ENCODE results near the gene MMEL1. TPM values are rescaled to one million over a fixed set of nuclear protein-coding genes. Genes with fewer than 3 reads are reported as not detected.

The MMEL1 gene
- total and polyA plus RNA-seq, 2 of the 13 experiments (the other 11 are each of a cell fraction or from before 2014, with no cell fraction given): 0.48 TPM; not detected in 1

DNA sequence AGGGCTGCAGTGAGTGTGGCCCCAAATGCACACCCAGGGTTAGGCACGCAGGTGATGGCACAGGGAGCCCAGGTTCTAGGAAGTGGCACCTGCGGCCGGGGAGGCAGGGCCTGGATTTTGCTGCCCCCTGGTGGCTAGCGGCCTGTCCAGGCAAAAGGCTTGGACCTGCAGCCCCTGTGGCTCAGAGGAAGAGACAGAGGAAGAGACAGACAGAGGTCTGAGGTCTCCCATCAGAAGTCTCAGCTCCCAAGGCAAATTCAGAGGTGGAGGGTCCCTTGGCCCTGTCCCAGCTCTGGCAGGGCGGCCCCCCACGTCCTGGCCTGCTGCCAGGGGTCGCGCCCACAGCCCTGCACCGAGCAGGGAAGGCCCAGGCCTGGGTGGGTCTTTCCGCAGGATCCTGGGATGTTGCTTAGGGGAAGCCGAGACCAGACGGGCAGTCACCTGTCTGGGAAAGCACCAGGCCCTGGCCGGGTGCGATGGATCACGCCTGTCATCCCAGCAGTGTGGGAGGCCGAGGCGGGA lies 84.7 kb downstream of the MMEL1 start (continued):
- TF ChIP-seq, protein P1, sequence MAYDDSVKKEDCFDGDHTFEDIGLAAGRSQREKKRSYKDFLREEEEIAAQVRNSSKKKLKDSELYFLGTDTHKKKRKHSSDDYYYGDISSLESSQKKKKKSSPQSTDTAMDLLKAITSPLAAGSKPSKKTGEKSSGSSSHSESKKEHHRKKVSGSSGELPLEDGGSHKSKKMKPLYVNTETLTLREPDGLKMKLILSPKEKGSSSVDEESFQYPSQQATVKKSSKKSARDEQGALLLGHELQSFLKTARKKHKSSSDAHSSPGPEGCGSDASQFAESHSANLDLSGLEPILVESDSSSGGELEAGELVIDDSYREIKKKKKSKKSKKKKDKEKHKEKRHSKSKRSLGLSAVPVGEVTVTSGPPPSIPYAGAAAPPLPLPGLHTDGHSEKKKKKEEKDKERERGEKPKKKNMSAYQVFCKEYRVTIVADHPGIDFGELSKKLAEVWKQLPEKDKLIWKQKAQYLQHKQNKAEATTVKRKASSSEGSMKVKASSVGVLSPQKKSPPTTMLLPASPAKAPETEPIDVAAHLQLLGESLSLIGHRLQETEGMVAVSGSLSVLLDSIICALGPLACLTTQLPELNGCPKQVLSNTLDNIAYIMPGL (CRISPR knock-in tag; IDR thresholded peaks at IDR 0.05; ENCODE audit: borderline replicate concordance in 1 of 2, low read depth in 1 of 2): peak; percentile 59 to 66; a peak in 3 of 4 replicates
- TF ChIP-seq SSRP1 (CRISPR knock-in tag; IDR thresholded peaks at IDR 0.05) (peak; percentile 59; the same call in 1 of the 2 replicates), GTF2F1 (IDR thresholded peaks at IDR 0.05; ENCODE audit: low read length) (no peak), KMT2B (CRISPR knock-in tag; IDR thresholded peaks at IDR 0.05) (no peak), THAP11 (CRISPR knock-in tag; IDR thresholded peaks at IDR 0.05) (0 out of 2 replicates have a peak, but pooled peaks have one; percentile 12), KLF12 (CRISPR knock-in tag; IDR thresholded peaks at IDR 0.05; ENCODE audit: borderline replicate concordance) (no peak), AGO1 (IDR thresholded peaks at IDR 0.05; ENCODE audit: low read depth, low read length, poor library complexity, severe bottlenecking) (no peak), ZNF816 (CRISPR knock-in tag; IDR thresholded peaks at IDR 0.05; ENCODE audit: borderline replicate concordance) (no peak), MED8 (CRISPR knock-in tag; IDR thresholded peaks at IDR 0.05; ENCODE audit: insufficient replicate concordance) (peak; percentile 15), ZNF644 (CRISPR knock-in tag; IDR thresholded peaks at IDR 0.05; ENCODE audit: low read depth) (no peak), CHD4 (IDR thresholded peaks at IDR 0.05; ENCODE audit: borderline replicate concordance, low read length) (no peak), TCF7L2 (IDR thresholded peaks at IDR 0.05; ENCODE audit: low read depth, low read length) (no peak), ZBTB38 (CRISPR knock-in tag; IDR thresholded peaks at IDR 0.05) (no peak), ZNF781 (CRISPR knock-in tag; IDR thresholded peaks at IDR 0.05; ENCODE audit: borderline replicate concordance, not compliant biosample characterization) (no peak), ZNF7 (CRISPR knock-in tag; IDR thresholded peaks at IDR 0.05) (no peak)
- TF ChIP-seq, protein P2, sequence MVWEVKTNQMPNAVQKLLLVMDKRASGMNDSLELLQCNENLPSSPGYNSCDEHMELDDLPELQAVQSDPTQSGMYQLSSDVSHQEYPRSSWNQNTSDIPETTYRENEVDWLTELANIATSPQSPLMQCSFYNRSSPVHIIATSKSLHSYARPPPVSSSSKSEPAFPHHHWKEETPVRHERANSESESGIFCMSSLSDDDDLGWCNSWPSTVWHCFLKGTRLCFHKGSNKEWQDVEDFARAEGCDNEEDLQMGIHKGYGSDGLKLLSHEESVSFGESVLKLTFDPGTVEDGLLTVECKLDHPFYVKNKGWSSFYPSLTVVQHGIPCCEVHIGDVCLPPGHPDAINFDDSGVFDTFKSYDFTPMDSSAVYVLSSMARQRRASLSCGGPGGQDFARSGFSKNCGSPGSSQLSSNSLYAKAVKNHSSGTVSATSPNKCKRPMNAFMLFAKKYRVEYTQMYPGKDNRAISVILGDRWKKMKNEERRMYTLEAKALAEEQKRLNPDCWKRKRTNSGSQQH (CRISPR knock-in tag; IDR thresholded peaks at IDR 0.05; ENCODE audit: low read depth): peak; percentile 60; the same call in 1 of the 2 replicates
- TF ChIP-seq, protein P3, sequence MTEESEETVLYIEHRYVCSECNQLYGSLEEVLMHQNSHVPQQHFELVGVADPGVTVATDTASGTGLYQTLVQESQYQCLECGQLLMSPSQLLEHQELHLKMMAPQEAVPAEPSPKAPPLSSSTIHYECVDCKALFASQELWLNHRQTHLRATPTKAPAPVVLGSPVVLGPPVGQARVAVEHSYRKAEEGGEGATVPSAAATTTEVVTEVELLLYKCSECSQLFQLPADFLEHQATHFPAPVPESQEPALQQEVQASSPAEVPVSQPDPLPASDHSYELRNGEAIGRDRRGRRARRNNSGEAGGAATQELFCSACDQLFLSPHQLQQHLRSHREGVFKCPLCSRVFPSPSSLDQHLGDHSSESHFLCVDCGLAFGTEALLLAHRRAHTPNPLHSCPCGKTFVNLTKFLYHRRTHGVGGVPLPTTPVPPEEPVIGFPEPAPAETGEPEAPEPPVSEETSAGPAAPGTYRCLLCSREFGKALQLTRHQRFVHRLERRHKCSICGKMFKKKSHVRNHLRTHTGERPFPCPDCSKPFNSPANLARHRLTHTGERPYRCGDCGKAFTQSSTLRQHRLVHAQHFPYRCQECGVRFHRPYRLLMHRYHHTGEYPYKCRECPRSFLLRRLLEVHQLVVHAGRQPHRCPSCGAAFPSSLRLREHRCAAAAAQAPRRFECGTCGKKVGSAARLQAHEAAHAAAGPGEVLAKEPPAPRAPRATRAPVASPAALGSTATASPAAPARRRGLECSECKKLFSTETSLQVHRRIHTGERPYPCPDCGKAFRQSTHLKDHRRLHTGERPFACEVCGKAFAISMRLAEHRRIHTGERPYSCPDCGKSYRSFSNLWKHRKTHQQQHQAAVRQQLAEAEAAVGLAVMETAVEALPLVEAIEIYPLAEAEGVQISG (CRISPR knock-in tag; IDR thresholded peaks at IDR 0.05): no peak
- TF ChIP-seq, protein P4, sequence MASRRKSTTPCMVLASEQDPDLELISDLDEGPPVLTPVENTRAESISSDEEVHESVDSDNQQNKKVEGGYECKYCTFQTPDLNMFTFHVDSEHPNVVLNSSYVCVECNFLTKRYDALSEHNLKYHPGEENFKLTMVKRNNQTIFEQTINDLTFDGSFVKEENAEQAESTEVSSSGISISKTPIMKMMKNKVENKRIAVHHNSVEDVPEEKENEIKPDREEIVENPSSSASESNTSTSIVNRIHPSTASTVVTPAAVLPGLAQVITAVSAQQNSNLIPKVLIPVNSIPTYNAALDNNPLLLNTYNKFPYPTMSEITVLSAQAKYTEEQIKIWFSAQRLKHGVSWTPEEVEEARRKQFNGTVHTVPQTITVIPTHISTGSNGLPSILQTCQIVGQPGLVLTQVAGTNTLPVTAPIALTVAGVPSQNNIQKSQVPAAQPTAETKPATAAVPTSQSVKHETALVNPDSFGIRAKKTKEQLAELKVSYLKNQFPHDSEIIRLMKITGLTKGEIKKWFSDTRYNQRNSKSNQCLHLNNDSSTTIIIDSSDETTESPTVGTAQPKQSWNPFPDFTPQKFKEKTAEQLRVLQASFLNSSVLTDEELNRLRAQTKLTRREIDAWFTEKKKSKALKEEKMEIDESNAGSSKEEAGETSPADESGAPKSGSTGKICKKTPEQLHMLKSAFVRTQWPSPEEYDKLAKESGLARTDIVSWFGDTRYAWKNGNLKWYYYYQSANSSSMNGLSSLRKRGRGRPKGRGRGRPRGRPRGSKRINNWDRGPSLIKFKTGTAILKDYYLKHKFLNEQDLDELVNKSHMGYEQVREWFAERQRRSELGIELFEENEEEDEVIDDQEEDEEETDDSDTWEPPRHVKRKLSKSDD (CRISPR knock-in tag; IDR thresholded peaks at IDR 0.05; ENCODE audit: low read depth): no peak

All from HepG2 (cell line).